IPS DF 19.7 (cell line): Measurements from ENCODE around the gene ABCA6.

ENCODE experiments used
- DNase-seq: peaks from one replicate; pipeline ENCODE4 v3.0.0-alpha.2; 2013; ENCODE audit warnings: low read depth, low spot score

Gene ABCA6

GRCh38 chr17:69143683-69144231 is 2.1 kb upstream of the ABCA6 start:
- DNase-seq: no peak

DNA sequence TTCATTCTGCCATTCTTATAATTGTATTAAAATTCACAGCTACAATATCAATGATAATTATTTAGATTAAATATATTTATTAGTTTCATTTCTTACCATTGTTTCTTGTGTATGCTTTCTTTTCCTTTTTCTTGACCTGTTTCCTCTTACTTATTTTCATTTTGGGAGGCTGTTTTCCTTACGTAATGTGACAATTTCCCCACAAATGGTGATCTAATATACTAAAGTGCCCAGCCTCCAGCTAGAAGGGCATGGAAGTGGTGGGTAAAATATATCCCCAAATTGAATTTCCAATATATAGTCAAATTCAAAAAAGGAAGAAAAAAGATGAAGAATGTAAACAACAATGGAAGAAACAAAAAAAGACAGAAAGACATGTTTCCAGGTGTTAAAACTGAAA is 1.5 kb upstream of the ABCA6 start:
- DNase-seq: no peak

GRCh38 chr17:69142175-69142802 is 594 bp upstream of the ABCA6 start:
- DNase-seq: no peak

DNA sequence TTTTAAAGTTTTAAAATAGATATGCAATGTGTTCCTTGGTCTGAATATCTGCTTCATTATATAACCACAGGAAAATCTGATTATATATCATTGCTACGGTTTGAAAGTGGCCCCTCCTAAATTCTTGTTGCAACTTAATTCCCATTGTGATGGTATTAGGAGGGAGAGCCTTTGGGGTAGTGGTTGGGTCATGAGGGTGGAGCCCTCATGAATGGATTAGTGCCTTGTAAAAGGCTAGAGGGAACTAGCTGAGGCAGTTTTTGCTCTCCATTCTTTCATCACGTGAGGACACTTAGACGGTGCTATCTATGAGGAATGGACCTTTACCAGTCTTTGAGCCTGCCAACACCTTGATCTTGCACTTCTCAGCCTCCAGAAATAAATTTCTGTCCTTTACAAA is 7.6 kb downstream of the ABCA6 start:
- DNase-seq: no peak

DNA sequence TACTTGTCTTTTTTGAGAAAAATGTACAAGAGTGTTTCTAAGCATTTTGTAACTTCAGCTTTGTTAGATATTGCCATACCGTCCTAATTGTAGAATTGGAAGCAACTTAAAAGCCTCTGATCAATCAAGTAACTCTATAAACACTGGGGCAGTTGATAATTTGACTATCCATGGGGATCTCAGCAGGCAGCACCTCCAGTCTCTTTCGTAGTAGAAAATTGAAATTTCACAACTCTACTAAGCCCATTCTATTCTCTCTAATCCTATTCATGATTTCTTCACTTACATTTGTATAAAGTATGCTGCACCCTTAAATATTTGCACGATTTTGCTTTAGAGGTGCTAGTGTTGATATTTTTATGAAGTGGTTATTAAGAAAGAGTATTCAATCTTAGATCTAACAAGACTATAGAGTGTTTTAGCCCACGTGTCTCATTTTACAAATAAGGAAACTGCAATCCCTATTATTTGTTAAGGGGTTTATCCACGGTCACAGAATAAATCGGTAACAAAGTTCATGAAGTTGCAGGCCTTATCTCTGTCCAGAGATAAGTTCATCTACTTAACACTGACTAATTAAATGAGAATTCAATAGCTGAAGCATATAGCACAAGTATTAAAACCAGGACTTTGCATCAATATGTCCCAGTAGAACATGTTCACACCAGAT is 10.9 kb downstream of the ABCA6 start:
- no peak for DNase-seq

DNA sequence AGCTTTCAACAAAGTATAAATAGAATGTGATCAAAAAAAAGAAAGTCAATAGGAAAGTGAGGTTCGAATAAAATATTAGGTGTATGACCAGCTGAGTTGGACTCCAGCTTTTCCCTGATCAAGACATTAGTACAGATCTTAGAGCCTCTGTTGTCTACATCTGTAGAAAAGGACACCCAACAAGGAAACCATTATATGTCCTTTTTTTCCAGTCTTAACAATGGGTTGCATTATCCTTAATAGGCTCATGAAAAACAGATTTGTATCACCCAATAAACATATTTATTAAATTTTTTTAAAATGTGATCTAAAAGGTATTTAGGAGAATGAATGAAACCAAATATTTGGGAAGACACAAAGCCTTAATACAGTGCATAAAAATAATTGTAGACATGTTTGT is 18.1 kb downstream of the ABCA6 start:
- no peak for DNase-seq

DNA sequence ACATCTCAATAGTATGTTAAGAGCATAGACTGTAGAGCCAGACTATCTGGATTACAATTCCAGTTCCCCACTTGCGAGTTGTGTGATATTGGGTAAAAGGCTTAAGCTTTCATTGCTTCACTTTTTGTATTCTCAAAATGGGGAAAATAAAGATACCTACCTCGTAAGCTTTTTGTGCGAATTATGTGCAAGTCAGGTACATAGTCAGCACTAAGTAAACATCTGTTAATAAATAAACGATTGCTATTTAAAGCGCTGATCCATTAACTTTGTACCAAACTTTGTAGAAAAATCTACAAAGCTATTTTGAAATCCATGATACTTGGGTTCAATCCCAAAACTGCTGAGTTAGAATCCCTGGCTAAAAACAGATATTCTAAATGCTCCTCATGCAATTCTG is 19.6 kb downstream of the ABCA6 start:
- DNase-seq: no peak

- DNase-seq: no peak
Measured at GRCh38 chr17:69117855-69118784, 23.6 kb downstream of the ABCA6 start.

DNA sequence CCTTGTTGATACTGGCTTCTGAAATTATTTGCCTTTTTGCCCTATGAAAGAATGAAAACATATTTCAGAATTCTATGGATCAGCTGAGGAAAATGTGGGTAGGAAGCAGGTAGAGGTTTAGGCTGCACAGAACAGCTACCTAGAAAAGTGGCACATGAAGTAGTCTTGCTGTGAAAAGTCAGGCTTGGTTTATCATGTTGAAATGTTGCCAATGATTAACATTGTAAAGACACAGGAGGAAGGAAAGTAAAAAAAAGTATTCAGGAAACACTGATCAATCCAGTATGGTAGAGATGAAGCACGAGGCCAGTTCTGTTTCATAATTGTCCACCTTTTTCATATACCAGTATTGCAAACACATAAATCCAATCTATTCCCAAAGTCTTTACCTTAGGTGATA is 29.9 kb downstream of the ABCA6 start:
- DNase-seq: no peak

- no peak for DNase-seq
Measured at GRCh38 chr17:69105907-69106730, 35.6 kb downstream of the ABCA6 start.

DNA sequence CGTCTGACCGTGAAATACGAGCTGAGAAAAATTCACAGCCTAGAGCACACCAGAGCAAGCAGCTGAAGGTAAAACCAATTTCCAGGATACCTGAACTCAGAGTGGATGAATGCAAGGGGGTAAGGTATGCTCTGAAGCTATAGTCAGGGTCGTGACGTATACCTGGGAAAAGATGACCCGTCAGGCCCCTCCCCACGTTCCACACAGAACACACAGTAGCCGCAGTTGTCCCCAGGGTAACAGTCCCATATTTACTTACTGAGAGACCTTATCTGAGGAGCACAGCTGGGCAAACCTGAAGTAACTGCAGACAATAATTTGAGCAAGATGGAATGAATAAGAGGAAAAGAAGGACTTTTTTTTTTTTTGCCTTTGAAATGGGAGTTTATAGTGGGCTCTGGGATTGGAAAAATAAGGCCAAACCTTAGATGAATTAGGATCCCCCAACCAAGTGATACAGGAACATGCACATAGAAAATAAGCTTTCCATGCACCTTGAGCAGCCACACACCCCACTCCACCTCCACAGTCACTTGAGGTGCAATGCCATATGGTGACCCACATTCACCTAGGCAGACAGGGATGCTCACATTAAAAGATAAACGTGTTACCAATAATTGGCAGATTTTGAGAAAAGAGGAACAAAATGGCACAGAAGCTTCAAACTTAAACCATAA is 38.0 kb downstream of the ABCA6 start:
- no peak for DNase-seq

GRCh38 chr17:69098625-69099024 is 43.1 kb downstream of the ABCA6 start:
- no peak for DNase-seq

DNA sequence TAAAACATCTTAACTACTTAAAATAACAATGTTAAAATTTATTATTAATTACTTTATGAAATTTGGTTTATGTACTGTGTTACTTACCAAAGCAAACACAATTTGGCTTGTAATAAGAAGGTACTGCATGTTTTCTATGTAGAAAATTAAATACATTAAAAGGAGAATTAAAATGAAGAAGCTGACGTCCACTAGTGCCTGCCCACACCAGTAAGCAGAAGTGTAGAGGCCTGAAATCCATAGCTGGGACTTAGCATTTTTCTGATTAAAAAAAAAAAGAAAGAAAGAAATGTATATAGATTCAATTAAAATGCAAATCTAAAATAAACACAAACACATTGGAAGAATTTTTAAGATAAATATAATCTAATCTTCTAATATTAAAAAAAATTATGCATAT is 45.2 kb downstream of the ABCA6 start:
- DNase-seq: no peak

DNA sequence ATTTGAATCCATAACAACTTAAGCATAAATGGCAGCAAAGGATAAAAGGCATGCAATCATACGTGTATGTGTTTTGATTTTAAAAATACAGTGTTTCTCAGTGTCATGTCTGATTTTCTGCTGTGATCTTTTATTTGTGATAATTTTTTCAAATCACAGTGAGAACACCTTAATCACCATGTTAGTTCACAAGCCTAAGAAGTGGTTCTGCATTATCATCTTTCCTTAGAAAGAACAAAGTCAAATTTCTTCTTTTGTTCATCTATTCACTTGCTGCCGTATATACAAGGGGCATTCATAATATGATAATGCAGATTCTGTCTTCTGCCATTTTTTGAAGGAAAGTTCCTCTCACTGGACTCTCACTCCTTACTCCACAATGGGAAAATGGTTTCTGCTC is 47.7 kb downstream of the ABCA6 start:
- no peak for DNase-seq

- DNase-seq: no peak
Measured at GRCh38 chr17:69093279-69093789, 48.4 kb downstream of the ABCA6 start.

- DNase-seq: no peak
Measured at GRCh38 chr17:69090365-69090764, 51.3 kb downstream of the ABCA6 start.

DNA sequence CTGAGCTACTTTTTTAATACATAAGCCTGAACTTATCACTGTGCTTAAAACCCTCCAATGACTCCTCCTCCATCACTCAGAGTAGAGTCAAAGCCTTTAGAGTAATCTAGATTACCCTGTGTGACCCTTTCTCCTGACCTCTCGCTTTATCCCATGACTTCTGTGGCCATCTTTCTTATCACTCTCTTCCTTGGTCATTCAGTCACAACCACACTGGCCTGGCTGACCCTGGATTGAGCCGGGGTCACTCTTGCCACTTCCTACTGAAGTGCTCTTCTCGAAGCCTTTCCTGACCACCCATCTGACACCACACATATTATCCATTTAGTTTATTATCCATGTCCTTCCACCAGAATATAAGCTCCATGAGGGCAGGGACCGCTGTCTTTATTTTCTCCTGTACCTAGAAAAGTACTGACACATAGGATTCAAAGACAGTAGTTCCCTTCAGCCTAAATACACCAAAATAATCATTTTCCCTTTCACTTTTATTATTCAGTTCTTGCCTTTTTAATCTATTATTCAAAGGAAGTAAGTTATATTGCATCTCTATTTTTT is 53.0 kb downstream of the ABCA6 start:
- DNase-seq: no peak

DNA sequence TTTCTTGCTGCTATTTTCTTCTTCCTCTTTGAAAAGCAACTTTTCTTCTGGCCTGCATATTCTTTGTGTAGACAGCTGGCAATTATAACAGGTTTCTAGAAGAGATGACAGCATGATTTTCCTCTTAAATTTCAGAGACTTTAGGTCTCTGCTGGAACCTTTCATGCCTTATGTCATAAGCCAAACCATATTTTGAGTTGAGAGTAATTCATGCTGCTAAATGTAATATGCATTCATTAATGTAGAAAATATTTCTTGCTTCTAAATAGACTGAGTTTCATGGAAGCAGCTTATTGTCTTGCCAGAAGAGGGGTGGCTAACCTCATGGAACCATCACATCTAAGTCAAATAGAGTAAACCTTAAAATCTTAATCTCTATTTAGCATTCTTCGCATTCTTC is 55.1 kb downstream of the ABCA6 start:
- DNase-seq: no peak

GRCh38 chr17:69084911-69085310 is 56.8 kb downstream of the ABCA6 start:
- peak; percentile 59 for DNase-seq

DNA sequence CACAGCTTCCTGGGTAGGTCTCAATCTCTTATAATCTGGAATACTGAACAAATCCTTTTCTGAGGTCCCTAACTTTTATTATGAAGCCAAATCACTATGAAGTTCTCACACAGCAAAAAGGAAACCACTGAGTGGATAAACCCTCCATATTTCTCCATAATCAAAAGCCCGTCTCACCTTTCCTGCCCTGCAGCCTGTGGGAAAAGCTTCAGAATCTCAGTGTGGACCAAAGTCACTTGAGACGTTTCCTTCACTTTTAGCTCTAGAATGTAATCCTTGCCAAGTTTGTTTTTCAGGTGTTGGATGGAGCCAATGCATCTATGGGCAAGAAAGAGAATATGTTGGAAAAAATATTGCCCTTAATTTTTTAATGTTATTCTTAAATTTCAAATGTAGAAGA is 59.0 kb downstream of the ABCA6 start:
- DNase-seq: no peak
